A673 (cell line): Measurements from ENCODE around the gene DSCAM.

Experiments
- EZH2 ChIP-seq: fragments of 200-600 bp; sonication (generic); IDR thresholded peaks from 2 replicates; pipeline ENCODE4 v1.6.1; 2017; ENCODE audit warnings: borderline replicate concordance, low read depth, mild to moderate bottlenecking, mixed read lengths, antibody characterized with exemption, low read length; ENCODE audit not compliant: poor library complexity, severe bottlenecking
- TF ChIP-seq, protein P1 (sequence below): fragments of 300-800, 200-600 bp; sonication (generic); conservative IDR thresholded peaks from 2 replicates; pipeline ENCODE4 v1.5.1; 2017; ENCODE audit warnings: low read depth, mild to moderate bottlenecking, antibody characterized with exemption, low read length, moderate library complexity, mixed read lengths

DNA sequence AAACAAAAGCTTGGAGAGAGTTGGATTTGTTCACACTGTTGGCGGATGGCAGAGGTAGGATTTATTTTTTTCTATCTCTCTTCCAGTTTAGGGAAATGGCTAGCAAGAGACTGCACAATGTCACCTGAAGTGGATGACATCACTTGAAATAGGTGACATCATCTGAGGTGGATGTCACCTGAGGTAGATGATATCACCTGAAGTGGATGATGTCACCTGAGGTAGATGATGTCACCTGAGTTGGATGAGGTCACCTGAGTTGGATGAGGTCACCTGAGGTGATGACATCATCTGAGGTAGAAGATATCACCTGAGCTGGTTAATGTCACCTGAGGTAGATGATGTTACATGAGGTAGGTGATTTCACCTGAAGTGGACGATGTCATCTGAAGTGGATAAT lies 413.4 kb downstream of the DSCAM start:
- no peak for TF ChIP-seq EZH2
- TF ChIP-seq, protein P1, sequence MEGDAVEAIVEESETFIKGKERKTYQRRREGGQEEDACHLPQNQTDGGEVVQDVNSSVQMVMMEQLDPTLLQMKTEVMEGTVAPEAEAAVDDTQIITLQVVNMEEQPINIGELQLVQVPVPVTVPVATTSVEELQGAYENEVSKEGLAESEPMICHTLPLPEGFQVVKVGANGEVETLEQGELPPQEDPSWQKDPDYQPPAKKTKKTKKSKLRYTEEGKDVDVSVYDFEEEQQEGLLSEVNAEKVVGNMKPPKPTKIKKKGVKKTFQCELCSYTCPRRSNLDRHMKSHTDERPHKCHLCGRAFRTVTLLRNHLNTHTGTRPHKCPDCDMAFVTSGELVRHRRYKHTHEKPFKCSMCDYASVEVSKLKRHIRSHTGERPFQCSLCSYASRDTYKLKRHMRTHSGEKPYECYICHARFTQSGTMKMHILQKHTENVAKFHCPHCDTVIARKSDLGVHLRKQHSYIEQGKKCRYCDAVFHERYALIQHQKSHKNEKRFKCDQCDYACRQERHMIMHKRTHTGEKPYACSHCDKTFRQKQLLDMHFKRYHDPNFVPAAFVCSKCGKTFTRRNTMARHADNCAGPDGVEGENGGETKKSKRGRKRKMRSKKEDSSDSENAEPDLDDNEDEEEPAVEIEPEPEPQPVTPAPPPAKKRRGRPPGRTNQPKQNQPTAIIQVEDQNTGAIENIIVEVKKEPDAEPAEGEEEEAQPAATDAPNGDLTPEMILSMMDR, result no peak
